RKO (cell line): Measurements from ENCODE around the gene OAS2.
"Not testable (repeated sequence)": the region's sequence is repeated elsewhere in the genome, so short reads cannot be mapped to it uniquely, and the experiment has no call there.

Experiments used
- DNase-seq: peaks from one replicate; pipeline ENCODE4 v3.0.0-alpha.2; 2016; ENCODE audit warnings: low spot score

The OAS2 gene

GRCh38 chr12:112950701-112951100 is 27.6 kb upstream of the OAS2 start:
- no peak for DNase-seq

GRCh38 chr12:112957125-112957524 is 21.2 kb upstream of the OAS2 start:
- not testable (repeated sequence) for DNase-seq

- no peak for DNase-seq
These were observed 17.2 kb upstream of the OAS2 start for GRCh38 chr12:112961074-112961473.

GRCh38 chr12:112961536-112961935 is 16.8 kb upstream of the OAS2 start:
- no peak for DNase-seq

- no peak for DNase-seq
These were observed 15.8 kb upstream of the OAS2 start for GRCh38 chr12:112962561-112962960.

- no peak for DNase-seq
These were observed 15.0 kb upstream of the OAS2 start for GRCh38 chr12:112963227-112963861.

- DNase-seq: no peak
These were observed 14.2 kb upstream of the OAS2 start for GRCh38 chr12:112964067-112964670.

GRCh38 chr12:112964915-112965314 is 13.4 kb upstream of the OAS2 start:
- DNase-seq: no peak

GRCh38 chr12:112965643-112966042 is 12.7 kb upstream of the OAS2 start:
- no peak for DNase-seq

GRCh38 chr12:112967306-112967705 is 11.0 kb upstream of the OAS2 start:
- no peak for DNase-seq

- DNase-seq: no peak
These were observed 10.5 kb upstream of the OAS2 start for GRCh38 chr12:112967858-112968257.

- DNase-seq: no peak
These were observed 8.6 kb upstream of the OAS2 start for GRCh38 chr12:112969547-112970306.

- no peak for DNase-seq
These were observed 7.9 kb upstream of the OAS2 start for GRCh38 chr12:112970391-112970790.

- DNase-seq: no peak
These were observed 7.1 kb upstream of the OAS2 start for GRCh38 chr12:112971248-112971647.

- DNase-seq: no peak
These were observed 5.1 kb upstream of the OAS2 start for GRCh38 chr12:112973011-112973735.

GRCh38 chr12:112973818-112974231 is 4.5 kb upstream of the OAS2 start:
- no peak for DNase-seq

GRCh38 chr12:112974904-112975303 is 3.4 kb upstream of the OAS2 start:
- no peak for DNase-seq

- DNase-seq: no peak
These were observed 1.2 kb upstream of the OAS2 start for GRCh38 chr12:112977139-112977538.

GRCh38 chr12:112977641-112978040 is 678 bp upstream of the OAS2 start:
- no peak for DNase-seq

GRCh38 chr12:112979041-112979680 is 842 bp downstream of the OAS2 start:
- no peak for DNase-seq

- no peak for DNase-seq
These were observed 2.3 kb downstream of the OAS2 start for GRCh38 chr12:112980491-112981158.
